ENCODE data around the gene TMEM219. TPM values are rescaled to one million over a fixed set of nuclear protein-coding genes. Genes with fewer than 3 reads are reported as not detected.

The TMEM219 gene, protein sequence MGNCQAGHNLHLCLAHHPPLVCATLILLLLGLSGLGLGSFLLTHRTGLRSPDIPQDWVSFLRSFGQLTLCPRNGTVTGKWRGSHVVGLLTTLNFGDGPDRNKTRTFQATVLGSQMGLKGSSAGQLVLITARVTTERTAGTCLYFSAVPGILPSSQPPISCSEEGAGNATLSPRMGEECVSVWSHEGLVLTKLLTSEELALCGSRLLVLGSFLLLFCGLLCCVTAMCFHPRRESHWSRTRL
- 10 to 100 TPM; 58.3 to 79.8 (median 68.1) TPM for total RNA-seq
- 100 to 1,000 TPM; 112 to 114 TPM for polyA plus RNA-seq

DNA sequence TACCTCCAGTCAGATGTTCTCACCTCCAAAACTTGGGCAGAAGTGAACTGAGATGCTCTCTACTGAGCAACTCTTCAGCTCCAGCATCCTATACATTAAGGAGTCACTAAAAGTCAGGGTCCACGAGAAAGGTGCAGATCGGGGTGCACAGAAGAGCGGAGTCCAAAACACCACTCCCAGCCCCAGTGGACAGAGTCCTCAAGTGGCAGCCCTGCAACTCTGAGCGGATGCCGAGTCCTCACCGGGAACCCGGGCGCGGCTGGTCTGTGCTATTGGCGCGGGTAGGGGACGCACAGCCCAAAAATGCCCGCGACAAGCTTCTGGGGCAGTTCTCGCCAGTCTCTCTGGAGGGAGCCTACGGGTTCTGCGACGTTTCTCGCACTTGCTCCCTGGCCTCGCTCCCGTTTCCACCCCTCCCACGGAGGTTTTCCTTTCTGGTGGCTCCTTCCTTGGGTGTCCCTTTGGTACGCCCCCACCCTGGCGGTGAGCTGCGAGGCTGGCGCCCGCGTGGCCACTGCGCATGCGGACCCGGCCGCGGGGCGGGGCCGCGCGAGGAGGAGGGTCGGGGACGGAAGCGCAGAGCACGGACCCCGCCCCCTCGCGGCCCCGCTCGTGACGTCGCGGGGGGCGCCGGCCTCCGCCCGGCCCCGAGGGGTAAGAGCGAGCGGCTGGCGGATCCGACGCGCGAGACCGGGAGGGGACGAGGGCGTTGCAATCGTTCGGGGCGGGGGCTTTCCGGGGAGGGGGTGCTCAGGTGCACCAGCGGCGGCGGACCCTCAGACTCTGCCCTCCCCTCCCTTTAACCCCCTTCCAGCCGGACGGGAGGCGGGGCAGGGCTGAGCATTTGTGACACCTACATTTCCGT, at the start of gene TMEM219:
Gene TMEM219, plus strand, starts transcription at position 601 of the 865 bp plus-strand sequence. CDS start 1,065 bp downstream, outside the sequence.
- H3K4me1 ChIP-seq: peaks cover 0 to 7% (median 6%) of the 10 kb centered on the region in 3 donors
- H3K9me3 ChIP-seq: no peaks in the 10 kb centered on the region
- intact Hi-C loops (cut with DNase I): loop anchor here in 1 of 3 donors (5.0 kb wide), 1 partner anchor 34 kb away; the partner anchor contains the start of gene KCTD13
- H3K36me3 ChIP-seq: no peaks in the 10 kb centered on the region
- peak within 1 kb of the TSS; percentile 58 to 90 (median 84) for H3K27ac ChIP-seq
- peak; percentile 95 to 99 (median 98) for ATAC-seq
- WGBS, 2 donors: 0 to 1% methylated on average over 68 to 75 of the region's 75 CpGs
- no peak for FAIRE-seq
- peak; percentile 82 to 96 (median 94) for DNase-seq
- TF ChIP-seq, protein P1, sequence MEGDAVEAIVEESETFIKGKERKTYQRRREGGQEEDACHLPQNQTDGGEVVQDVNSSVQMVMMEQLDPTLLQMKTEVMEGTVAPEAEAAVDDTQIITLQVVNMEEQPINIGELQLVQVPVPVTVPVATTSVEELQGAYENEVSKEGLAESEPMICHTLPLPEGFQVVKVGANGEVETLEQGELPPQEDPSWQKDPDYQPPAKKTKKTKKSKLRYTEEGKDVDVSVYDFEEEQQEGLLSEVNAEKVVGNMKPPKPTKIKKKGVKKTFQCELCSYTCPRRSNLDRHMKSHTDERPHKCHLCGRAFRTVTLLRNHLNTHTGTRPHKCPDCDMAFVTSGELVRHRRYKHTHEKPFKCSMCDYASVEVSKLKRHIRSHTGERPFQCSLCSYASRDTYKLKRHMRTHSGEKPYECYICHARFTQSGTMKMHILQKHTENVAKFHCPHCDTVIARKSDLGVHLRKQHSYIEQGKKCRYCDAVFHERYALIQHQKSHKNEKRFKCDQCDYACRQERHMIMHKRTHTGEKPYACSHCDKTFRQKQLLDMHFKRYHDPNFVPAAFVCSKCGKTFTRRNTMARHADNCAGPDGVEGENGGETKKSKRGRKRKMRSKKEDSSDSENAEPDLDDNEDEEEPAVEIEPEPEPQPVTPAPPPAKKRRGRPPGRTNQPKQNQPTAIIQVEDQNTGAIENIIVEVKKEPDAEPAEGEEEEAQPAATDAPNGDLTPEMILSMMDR (IDR thresholded peaks at IDR 0.05): peak; percentile 36 to 53 (median 42)
- H3K27me3 ChIP-seq: no peaks in the 10 kb centered on the region
- H3K4me3 ChIP-seq: peak within 1 kb of the TSS; percentile 53 to 85 (median 79)

DNA sequence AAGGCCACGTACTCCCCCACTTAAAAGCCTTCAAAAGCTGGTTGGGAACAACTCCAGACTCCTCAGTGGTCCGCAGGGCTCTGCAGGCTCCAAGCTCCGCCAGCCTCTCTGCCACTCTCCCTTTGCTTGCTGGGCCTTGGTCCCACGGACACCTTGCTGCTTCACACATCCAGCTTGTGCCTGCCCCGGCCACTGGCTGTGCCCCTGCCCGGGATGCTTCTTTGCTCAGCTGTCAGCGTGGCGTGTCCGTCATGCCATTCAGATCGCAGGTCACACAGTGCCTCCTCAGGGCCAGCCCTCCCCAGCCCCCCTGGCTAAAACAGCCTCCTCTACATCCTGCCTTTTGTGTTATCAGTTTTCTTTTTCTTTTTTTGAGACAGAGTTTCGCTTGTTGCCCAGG, 49.8 kb upstream of the TMEM219 start:
- Histone ChIP-seq H3K4me3 (no peak overlapping the region), H3K36me3 (no peaks in the 10 kb centered on the region), H3K27ac (no peak overlapping the region), H3K4me1 (no peaks in the 10 kb centered on the region), H3K9me3 (no peaks in the 10 kb centered on the region), H3K27me3 (no peaks in the 10 kb centered on the region)
- FAIRE-seq: no peak
- TF ChIP-seq, protein P1 (IDR thresholded peaks at IDR 0.05): no peak
- DNase-seq: peak in 1 of 6 donors; percentile 31
- intact Hi-C loops (cut with DNase I): no loop called here
- 73% methylated on average over 11 of the region's 11 CpGs for WGBS, 2 donors
- ATAC-seq: no peak

DNA sequence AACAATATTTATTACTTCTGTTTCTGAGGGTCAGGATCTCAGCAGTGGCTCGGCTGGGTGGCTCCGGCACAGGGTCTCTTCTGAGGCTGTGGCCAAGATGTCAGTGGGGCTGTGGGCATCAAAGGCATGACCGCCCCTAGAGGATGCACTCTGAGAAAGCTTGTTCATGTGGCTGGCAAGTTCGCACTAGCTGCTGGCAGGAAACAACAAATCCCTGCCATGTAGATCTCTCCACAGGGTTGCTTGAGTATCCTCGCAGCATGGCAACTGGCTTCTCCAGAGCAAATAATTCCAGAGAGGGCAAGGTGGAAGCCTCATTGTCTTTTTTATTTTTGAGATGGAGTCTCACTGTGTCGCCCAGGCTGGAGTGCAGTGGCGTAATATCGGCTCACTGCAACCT, 48.4 kb upstream of the TMEM219 start:
- intact Hi-C loops (cut with DNase I): no loop called here
- FAIRE-seq (no peak), DNase-seq (peak in 1 of 6 donors; percentile 19), ATAC-seq (no peak)
- no peaks in the 10 kb centered on the region for H3K9me3 ChIP-seq
- H3K36me3 ChIP-seq: no peaks in the 10 kb centered on the region
- H3K4me3 ChIP-seq: no peak overlapping the region
- H3K27me3 ChIP-seq: no peaks in the 10 kb centered on the region
- H3K4me1 ChIP-seq: no peaks in the 10 kb centered on the region
- no peak overlapping the region for H3K27ac ChIP-seq
- WGBS, 2 donors: 97 to 98% methylated on average over 8 of the region's 8 CpGs
- TF ChIP-seq, protein P1 (IDR thresholded peaks at IDR 0.05): no peak

DNA sequence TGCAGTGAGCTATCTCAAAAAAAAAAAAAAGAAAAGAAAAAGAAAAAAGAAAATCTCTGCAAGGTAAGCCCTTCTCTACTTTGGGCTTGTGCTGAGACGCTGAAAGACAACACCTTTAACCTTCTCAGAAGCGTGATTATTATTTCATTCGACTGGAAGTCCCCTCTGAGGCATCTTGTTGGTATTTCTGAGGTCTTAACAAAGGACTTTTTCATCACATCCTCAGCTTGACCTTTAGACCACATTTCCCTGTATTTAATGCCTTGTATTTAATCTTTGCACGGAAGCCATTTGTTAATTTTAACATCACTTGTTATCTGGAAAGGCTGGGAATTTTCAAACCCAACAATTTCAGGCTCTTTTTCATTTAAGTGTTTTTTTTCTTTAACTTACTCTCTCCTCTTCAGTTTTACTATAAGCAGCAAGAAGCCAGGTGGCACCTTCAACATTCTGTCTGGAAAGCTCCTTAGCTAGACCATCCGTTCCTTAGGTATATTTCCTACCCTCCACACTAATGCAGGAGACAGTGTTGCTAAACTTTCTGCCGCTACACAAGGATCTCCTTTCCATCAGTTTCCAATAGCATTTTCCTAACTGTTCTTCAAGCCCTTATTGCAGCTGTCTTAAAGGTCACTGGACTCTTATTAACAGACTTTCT, 46.2 kb upstream of the TMEM219 start:
- TF ChIP-seq, protein P1 (IDR thresholded peaks at IDR 0.05): no peak
- peak in 1 of 4 donors; percentile 58 for ATAC-seq

More for the DNA sequence above, 46.2 kb upstream of the TMEM219 start:
- Histone ChIP-seq H3K27ac (peak overlapping the region in 1 of 4 donors; percentile 33), H3K27me3 (no peaks in the 10 kb centered on the region), H3K36me3 (peaks cover 0 to 6% (median 0%) of the 10 kb centered on the region in 3 donors), H3K4me3 (no peak overlapping the region), H3K4me1 (no peaks in the 10 kb centered on the region), H3K9me3 (no peaks in the 10 kb centered on the region)
- WGBS, 2 donors: 72% methylated on average over 6 of the region's 6 CpGs
- FAIRE-seq (no peak), DNase-seq (no peak)
- intact Hi-C loops (cut with DNase I): no loop called here

Data from pancreas (tissue), 10 donors.